ENCODE results near the gene TSACC.

GRCh38 chr1:156359973-156360372, 21.6 kb downstream of the TSACC start:
- TF ChIP-seq CTCF (IDR thresholded peaks at IDR 0.05; ENCODE audit: low read depth, low read length, poor library complexity, severe bottlenecking) (no peak), EZH2phosphoT487 (IDR thresholded peaks at IDR 0.05; ENCODE audit: borderline replicate concordance, low read length) (no peak)
